Osteocyte (in vitro differentiated cells): ENCODE measurements around the gene LRRC1. TPM values are rescaled to one million over a fixed set of nuclear protein-coding genes. Genes with fewer than 3 reads are reported as not detected.
A peak's percentile ranks its signal among the peaks of the same experiment; 100 is the strongest.
"Not testable (repeated sequence)": the region's sequence is repeated elsewhere in the genome, so short reads cannot be mapped to it uniquely, and the experiment has no call there.

Experiments
- DNase-seq: peaks from one replicate; pipeline ENCODE4 v3.0.0; 2021; ENCODE audit warnings: mixed read lengths; ENCODE audit not compliant: unreplicated experiment; ENCODE audit errors: extremely low spot score
- H3K27ac Mint-ChIP-seq: one replicate; pipeline ENCODE4 v1.8.0; 2021; ENCODE audit warnings: mild to moderate bottlenecking, mixed read lengths; ENCODE audit not compliant: unreplicated experiment
- H3K27me3 Mint-ChIP-seq: one replicate; pipeline ENCODE4 v1.8.0; 2021; ENCODE audit warnings: mixed read lengths; ENCODE audit not compliant: unreplicated experiment
- H3K36me3 Mint-ChIP-seq: one replicate; pipeline ENCODE4 v1.8.0; 2021; ENCODE audit warnings: mixed read lengths; ENCODE audit not compliant: unreplicated experiment
- H3K4me1 Mint-ChIP-seq: one replicate; pipeline ENCODE4 v1.8.0; 2021; ENCODE audit warnings: mixed read lengths; ENCODE audit not compliant: unreplicated experiment
- H3K4me3 Mint-ChIP-seq: one replicate; pipeline ENCODE4 v1.8.0; 2021; ENCODE audit warnings: mild to moderate bottlenecking, moderate library complexity, mixed read lengths; ENCODE audit not compliant: unreplicated experiment
- H3K9me3 Mint-ChIP-seq: one replicate; pipeline ENCODE4 v1.8.0; 2021; ENCODE audit warnings: mixed read lengths; ENCODE audit not compliant: unreplicated experiment
- total RNA-seq: library from RNA; stranded (reverse); gene quantifications from 2 replicates; pipeline ENCODE4 v1.2.1, GENCODE V29; 2021
- TF ChIP-seq, protein P1 (sequence below): fragments of 200-600 bp; sonication (generic); IDR thresholded peaks from 2 replicates; pipeline ENCODE4 v1.5.0; 2021; ENCODE audit warnings: antibody characterized with exemption, mild to moderate bottlenecking, moderate library complexity

Gene LRRC1
- total RNA-seq, 1 donor from 2014 or later, result 7.4 TPM

DNA sequence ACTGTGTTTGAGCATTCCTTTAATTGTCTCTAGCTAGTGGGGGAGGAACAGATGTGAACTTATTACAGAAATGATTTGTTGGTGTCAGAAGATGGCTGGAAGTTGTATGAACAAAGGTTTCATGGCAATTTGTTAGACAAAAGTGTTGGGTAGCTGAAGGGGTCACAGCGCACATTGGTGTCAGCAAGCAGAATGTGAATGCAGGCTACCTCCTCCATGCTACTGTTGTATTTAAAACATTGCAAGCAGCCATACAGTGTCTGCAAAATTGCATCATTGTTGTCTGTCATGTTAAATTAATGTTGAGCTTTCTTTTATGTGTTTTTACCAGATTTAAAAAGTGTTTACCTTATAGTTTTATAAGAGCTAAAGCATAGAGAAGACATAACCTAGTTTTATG is 6.2 kb downstream of the LRRC1 start:
- Mint-ChIP-seq H3K27me3 (no peaks in the 10 kb centered on the region), H3K4me3 (no peak overlapping the region), H3K27ac (no peak overlapping the region), H3K36me3 (no peaks in the 10 kb centered on the region), H3K4me1 (peaks cover 49% of the 10 kb centered on the region), H3K9me3 (no peaks in the 10 kb centered on the region)
- TF ChIP-seq, protein P1, sequence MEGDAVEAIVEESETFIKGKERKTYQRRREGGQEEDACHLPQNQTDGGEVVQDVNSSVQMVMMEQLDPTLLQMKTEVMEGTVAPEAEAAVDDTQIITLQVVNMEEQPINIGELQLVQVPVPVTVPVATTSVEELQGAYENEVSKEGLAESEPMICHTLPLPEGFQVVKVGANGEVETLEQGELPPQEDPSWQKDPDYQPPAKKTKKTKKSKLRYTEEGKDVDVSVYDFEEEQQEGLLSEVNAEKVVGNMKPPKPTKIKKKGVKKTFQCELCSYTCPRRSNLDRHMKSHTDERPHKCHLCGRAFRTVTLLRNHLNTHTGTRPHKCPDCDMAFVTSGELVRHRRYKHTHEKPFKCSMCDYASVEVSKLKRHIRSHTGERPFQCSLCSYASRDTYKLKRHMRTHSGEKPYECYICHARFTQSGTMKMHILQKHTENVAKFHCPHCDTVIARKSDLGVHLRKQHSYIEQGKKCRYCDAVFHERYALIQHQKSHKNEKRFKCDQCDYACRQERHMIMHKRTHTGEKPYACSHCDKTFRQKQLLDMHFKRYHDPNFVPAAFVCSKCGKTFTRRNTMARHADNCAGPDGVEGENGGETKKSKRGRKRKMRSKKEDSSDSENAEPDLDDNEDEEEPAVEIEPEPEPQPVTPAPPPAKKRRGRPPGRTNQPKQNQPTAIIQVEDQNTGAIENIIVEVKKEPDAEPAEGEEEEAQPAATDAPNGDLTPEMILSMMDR, result no peak
- DNase-seq, result no peak

DNA sequence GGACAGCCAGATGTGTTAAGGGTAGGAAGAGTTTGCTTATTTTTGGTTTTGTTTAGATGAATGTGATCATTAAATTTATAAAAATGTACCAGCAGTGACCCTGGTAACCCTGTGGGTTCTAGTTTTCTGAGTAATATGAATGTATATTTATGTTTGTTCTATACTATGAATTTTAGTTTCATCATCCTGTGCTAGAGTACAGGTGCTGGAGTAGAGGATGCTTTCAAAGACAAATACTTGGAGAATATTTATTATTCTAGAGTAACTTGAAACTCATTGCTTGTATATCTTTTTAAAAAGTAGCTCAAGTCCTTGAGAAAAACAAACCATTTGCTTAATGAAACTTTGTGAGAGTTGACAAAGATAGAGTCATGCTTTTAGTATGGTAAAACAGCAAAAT is 7.8 kb downstream of the LRRC1 start:
- Mint-ChIP-seq H3K9me3 (no peaks in the 10 kb centered on the region), H3K36me3 (no peaks in the 10 kb centered on the region), H3K4me1 (peaks cover 35% of the 10 kb centered on the region), H3K27ac (peak overlapping the region; percentile 50), H3K4me3 (no peak overlapping the region), H3K27me3 (no peaks in the 10 kb centered on the region)
- TF ChIP-seq, protein P1, result no peak
- DNase-seq, result no peak

DNA sequence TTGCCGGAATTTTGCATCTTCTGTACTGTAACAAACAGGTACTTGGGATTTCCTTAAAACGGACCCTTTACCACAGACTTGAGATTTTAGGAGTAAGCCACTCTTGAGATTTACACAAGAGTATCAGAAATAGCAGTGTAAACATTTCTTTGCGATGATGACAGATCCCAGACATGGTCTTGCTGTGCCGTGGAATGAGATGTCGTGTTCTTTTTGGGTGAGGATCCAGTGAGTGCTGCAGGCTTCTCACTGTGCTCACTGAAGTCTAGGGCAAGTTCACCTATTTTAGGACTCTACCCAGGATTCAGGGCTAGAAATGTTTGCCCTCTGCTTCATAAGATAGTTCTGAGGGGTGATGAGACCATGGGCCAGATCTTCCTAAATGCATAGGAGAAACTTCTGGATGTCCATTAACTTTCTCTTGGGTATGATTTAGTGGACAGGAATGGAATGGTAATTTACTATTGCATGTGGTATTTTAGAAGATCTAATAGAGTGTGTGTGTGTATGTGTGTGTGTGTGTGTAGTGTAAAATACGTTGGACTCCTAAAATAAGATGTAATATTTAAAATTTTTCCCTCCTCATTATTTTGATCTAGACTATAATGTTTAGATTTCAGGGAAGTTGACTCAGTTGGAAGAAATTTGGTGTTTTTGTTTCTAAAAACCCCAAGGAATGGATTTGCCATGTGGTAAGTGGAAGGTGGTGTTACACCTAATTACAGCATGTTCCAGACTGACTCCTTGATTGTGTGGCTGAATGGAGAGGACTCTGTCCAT is 8.5 kb downstream of the LRRC1 start:
- Mint-ChIP-seq H3K36me3 (no peaks in the 10 kb centered on the region), H3K27me3 (no peaks in the 10 kb centered on the region), H3K4me3 (no peak overlapping the region), H3K4me1 (peaks cover 35% of the 10 kb centered on the region), H3K9me3 (no peaks in the 10 kb centered on the region), H3K27ac (peak overlapping the region; percentile 50)
- TF ChIP-seq, protein P1, result no peak
- no peak for DNase-seq

DNA sequence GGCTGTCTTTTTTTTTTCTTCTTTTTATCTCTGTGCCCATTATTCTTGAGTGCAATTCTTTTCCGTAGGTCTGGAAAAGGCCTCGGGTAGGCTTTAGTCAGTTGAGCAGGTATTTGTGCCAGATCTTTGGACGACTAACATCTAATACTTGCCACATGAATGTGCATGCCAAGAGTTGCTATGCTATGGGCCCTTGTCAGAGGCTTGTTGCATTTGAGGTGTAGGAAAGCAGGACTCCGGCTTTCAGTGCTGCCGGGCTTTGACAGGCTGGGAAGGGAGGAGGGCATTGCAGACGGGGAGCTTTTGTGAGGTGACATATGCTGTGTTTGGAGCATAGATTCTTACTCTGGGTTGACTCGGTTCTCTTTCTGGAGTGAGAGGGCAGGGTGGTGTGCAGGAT is 10.2 kb downstream of the LRRC1 start:
- no peaks in the 10 kb centered on the region for H3K36me3 Mint-ChIP-seq
- H3K9me3 Mint-ChIP-seq, result no peaks in the 10 kb centered on the region
- no peak overlapping the region for H3K4me3 Mint-ChIP-seq
- peaks cover 25% of the 10 kb centered on the region for H3K4me1 Mint-ChIP-seq
- H3K27ac Mint-ChIP-seq, result no peak overlapping the region
- TF ChIP-seq, protein P1, result no peak
- DNase-seq, result no peak
- no peaks in the 10 kb centered on the region for H3K27me3 Mint-ChIP-seq

DNA sequence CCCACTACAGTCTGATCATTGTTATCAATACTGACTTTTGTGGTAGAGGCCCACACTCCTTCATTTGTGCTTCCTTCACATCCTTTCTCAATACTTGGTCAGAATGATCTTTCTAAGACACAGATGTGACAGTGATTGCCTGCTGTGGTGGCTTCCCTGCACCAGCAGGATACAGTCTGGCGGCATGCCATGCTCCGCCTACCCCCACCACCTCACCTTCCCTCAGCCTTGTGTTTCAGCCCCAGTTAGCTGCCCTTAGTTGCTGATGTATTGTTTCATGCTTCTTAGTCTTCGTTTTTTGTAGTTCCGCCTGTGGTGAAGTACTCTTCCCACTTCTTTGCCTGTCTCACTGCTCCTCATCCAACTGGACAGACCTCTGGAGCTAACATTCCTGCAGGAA is 10.9 kb downstream of the LRRC1 start:
- no peak overlapping the region for H3K27ac Mint-ChIP-seq
- TF ChIP-seq, protein P1, result no peak

DNA sequence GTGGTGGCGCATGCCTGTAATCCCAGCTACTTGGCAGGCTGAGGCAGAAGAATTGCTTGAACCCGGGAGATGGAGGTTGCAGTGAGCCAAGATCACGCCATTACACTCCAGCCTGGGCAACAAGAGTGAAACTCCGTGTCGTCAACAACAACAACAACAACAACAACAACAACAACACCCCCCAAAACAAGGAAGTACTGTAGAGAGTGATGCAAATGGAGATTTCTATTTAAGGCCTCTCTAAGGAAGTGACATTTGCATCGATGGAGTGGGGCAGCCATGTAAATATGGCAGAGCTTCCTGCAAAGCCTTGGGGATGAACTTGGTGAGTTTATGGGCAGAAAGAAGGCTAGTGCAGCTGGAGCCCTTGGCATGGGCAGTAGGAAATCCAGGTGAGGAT is 12.8 kb downstream of the LRRC1 start:
- H3K27me3 Mint-ChIP-seq, DNase-seq, H3K27ac Mint-ChIP-seq, H3K9me3 Mint-ChIP-seq, H3K36me3 Mint-ChIP-seq, H3K4me3 Mint-ChIP-seq: not testable (repeated sequence)
- peaks cover 14% of the 10 kb centered on the region for H3K4me1 Mint-ChIP-seq

More for the DNA sequence above, 10.9 kb downstream of the LRRC1 start:
- Mint-ChIP-seq H3K4me3 (no peak overlapping the region), H3K36me3 (no peaks in the 10 kb centered on the region), H3K27me3 (no peaks in the 10 kb centered on the region), H3K4me1 (peaks cover 25% of the 10 kb centered on the region), H3K9me3 (no peaks in the 10 kb centered on the region)
- DNase-seq, result no peak
